Prostate gland (tissue), 2 donors: ENCODE data around the gene SMARCB1. TPM values are rescaled to one million over a fixed set of nuclear protein-coding genes. Genes with fewer than 3 reads are reported as not detected.

Experiments
- DNase-seq: peaks from one replicate; pipeline ENCODE4 v3.0.0-alpha.2; 2019; ENCODE audit warnings: low spot score
- H3K27ac ChIP-seq, 2 donors: fragments of 200-600 bp; sonication (generic); 2 replicates each; pipeline ENCODE4 v1.5.1; 2017 to 2019
- H3K27me3 ChIP-seq: fragments of 200-600 bp; sonication (generic); replicated peaks from 2 replicates; pipeline ENCODE4 v1.5.1; 2019; ENCODE audit not compliant: insufficient read depth
- H3K36me3 ChIP-seq, 2 donors: fragments of 200-600 bp; sonication (generic); 1 replicate in 1 of 2; 2 replicates in 1 of 2; pipeline versions ENCODE4 v1.5.1 to v1.8.1; 2017 to 2019
- H3K4me1 ChIP-seq: fragments of 200-600 bp; sonication (generic); replicated peaks from 2 replicates; pipeline ENCODE4 v1.5.1; 2019
- H3K4me3 ChIP-seq, 2 donors: fragments of 200-600 bp; sonication (generic); 2 replicates each; pipeline ENCODE4 v1.5.1; 2017 to 2019
- H3K9me3 ChIP-seq: fragments of 200-600 bp; sonication (generic); 2 replicates; pipeline ENCODE4 v1.5.1; 2017
- CTCF ChIP-seq, 4 experiments: fragments of 200-600 bp in 2 of 4; fragments of 450-650 bp in 2 of 4; sonication (generic) in 2 of 4; IDR thresholded peaks; 1 replicate in 3 of 4; 2 replicates in 1 of 4; pipeline ENCODE4 v1.5.1; 2016 to 2019; ENCODE audit warnings: antibody characterized with exemption in 4 of 4, mild to moderate bottlenecking in 2 of 4, moderate library complexity in 2 of 4
- POLR2A ChIP-seq: fragments of 450-650 bp; IDR thresholded peaks from one replicate; pipeline ENCODE4 v1.6.1; 2016; ENCODE audit warnings: antibody characterized with exemption, mild to moderate bottlenecking
- POLR2AphosphoS5 ChIP-seq: sonication (generic); formaldehyde crosslinking; IDR thresholded peaks from one replicate; pipeline ENCODE4 v1.6.1; 2017; ENCODE audit warnings: antibody characterized with exemption
- WGBS: methylation state at CpG from one replicate; pipeline ENCODE4 v1.1.5; 2018; 5-methylcytosine and 5-hydroxymethylcytosine counted together
- intact Hi-C: fragments of 100-400 bp; cut with DNase I; formaldehyde crosslinking; loops from one replicate; pipeline ENCODE4 v1.14.2; 2022
- total RNA-seq, 2 donors: library from RNA; depleted of rRNA; stranded (reverse); fragments of >200 nt; gene quantifications; one replicate each; pipeline ENCODE4 v1.1.0, GENCODE V29; 2016

The SMARCB1 gene
- total RNA-seq, 2 donors from 2014 or later: 77.2 to 136 TPM

GRCh38 chr22:23774922-23775436 lies 11.8 kb upstream of the SMARCB1 start:
- Histone ChIP-seq H3K4me1 (peaks cover 4% of the 10 kb centered on the region), H3K36me3 (no peaks in the 10 kb centered on the region), H3K27ac (no peak overlapping the region), H3K27me3 (no peaks in the 10 kb centered on the region), H3K4me3 (no peak overlapping the region), H3K9me3 (no peaks in the 10 kb centered on the region)
- TF ChIP-seq CTCF (IDR thresholded peaks at IDR 0.05): no peak
- TF ChIP-seq POLR2AphosphoS5: no peak
- no peak for TF ChIP-seq POLR2A
- intact Hi-C loops: no loop called here
- no peak for DNase-seq
- WGBS: 68% methylated on average over 2 of the region's 2 CpGs

GRCh38 chr22:23775779-23776375 lies 10.9 kb upstream of the SMARCB1 start:
- no peak overlapping the region for H3K27ac ChIP-seq
- no peaks in the 10 kb centered on the region for H3K27me3 ChIP-seq
- TF ChIP-seq CTCF (IDR thresholded peaks at IDR 0.05) (no peak), POLR2A (no peak), POLR2AphosphoS5 (no peak)
- DNase-seq: no peak
- no peaks in the 10 kb centered on the region for H3K9me3 ChIP-seq
- no peaks in the 10 kb centered on the region for H3K36me3 ChIP-seq
- H3K4me1 ChIP-seq: peaks cover 4% of the 10 kb centered on the region
- intact Hi-C loops: no loop called here
- 83% methylated on average over 3 of the region's 3 CpGs for WGBS
- H3K4me3 ChIP-seq: no peak overlapping the region

GRCh38 chr22:23777776-23778576 lies 8.8 kb upstream of the SMARCB1 start:
- Histone ChIP-seq H3K4me3 (no peak overlapping the region), H3K4me1 (no peaks in the 10 kb centered on the region), H3K27me3 (no peaks in the 10 kb centered on the region), H3K9me3 (no peaks in the 10 kb centered on the region), H3K36me3 (no peaks in the 10 kb centered on the region), H3K27ac (no peak overlapping the region)
- TF ChIP-seq CTCF (IDR thresholded peaks at IDR 0.05): no peak
- TF ChIP-seq POLR2A: no peak
- TF ChIP-seq POLR2AphosphoS5: no peak
- 84% methylated on average over 11 of the region's 11 CpGs for WGBS
- no peak for DNase-seq
- intact Hi-C loops: no loop called here

GRCh38 chr22:23778577-23778900 lies 8.2 kb upstream of the SMARCB1 start:
- no peaks in the 10 kb centered on the region for H3K9me3 ChIP-seq
- no peaks in the 10 kb centered on the region for H3K27me3 ChIP-seq
- H3K27ac ChIP-seq: no peak overlapping the region
- H3K4me3 ChIP-seq: no peak overlapping the region
- TF ChIP-seq POLR2AphosphoS5: no peak
- no peak for TF ChIP-seq CTCF (IDR thresholded peaks at IDR 0.05)
- TF ChIP-seq POLR2A: no peak
- intact Hi-C loops: no loop called here
- H3K36me3 ChIP-seq: no peaks in the 10 kb centered on the region
- WGBS: 71% methylated on average over 3 of the region's 3 CpGs
- H3K4me1 ChIP-seq: no peaks in the 10 kb centered on the region
- no peak for DNase-seq

GRCh38 chr22:23779083-23779482 lies 7.7 kb upstream of the SMARCB1 start:
- intact Hi-C loops: no loop called here
- Histone ChIP-seq H3K27me3 (no peaks in the 10 kb centered on the region), H3K36me3 (no peaks in the 10 kb centered on the region), H3K4me1 (no peaks in the 10 kb centered on the region), H3K9me3 (no peaks in the 10 kb centered on the region), H3K4me3 (no peak overlapping the region), H3K27ac (no peak overlapping the region)
- WGBS: 85% methylated on average over 14 of the region's 16 CpGs
- DNase-seq: no peak
- no peak for TF ChIP-seq POLR2AphosphoS5
- no peak for TF ChIP-seq POLR2A
- TF ChIP-seq CTCF (IDR thresholded peaks at IDR 0.05): no peak
